Stimulated activated CD4-positive, alpha-beta T cell treated with anti-CD3 and anti-CD28 coated beads, Interleukin-2, amount 100 ng/mL, for 24 hours (primary cell): ENCODE data around the gene FFAR3.
"Not testable (repeated sequence)": the region's sequence is repeated elsewhere in the genome, so short reads cannot be mapped to it uniquely, and the experiment has no call there.

Experiments used
- DNase-seq, 2 donors: peaks; one replicate each; pipeline ENCODE4 v3.0.0-alpha.2; 2020

The FFAR3 gene

GRCh38 chr19:35351411-35352176 is 6.7 kb upstream of the FFAR3 start:
- no peak for DNase-seq

DNA sequence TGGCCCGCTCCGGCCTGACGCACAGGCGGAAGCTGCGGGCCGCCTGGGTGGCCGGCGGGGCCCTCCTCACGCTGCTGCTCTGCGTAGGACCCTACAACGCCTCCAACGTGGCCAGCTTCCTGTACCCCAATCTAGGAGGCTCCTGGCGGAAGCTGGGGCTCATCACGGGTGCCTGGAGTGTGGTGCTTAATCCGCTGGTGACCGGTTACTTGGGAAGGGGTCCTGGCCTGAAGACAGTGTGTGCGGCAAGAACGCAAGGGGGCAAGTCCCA is 6.1 kb upstream of the FFAR3 start:
- DNase-seq: no peak

GRCh38 chr19:35352448-35353304 is 5.6 kb upstream of the FFAR3 start:
- DNase-seq: peak; percentile 73 to 76

DNA sequence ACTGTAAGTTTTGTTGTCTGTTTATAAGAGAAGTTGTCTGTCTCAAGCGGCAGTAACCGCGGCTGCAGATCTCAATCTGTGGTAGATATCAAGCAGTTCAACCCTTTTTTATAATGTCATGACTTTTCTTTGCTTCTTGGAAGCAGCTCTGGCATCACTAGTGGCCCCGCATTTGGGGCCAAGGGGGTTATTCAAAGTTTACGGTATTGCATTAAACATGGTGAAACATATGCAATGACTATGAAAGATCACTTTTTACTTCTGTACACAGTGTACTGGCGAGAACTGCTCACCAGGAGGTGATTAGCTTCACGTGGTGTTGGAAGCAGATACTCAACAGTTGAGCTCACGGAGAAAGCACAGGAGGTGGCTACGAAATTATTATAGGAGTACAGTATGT is 4.6 kb upstream of the FFAR3 start:
- no peak for DNase-seq

DNA sequence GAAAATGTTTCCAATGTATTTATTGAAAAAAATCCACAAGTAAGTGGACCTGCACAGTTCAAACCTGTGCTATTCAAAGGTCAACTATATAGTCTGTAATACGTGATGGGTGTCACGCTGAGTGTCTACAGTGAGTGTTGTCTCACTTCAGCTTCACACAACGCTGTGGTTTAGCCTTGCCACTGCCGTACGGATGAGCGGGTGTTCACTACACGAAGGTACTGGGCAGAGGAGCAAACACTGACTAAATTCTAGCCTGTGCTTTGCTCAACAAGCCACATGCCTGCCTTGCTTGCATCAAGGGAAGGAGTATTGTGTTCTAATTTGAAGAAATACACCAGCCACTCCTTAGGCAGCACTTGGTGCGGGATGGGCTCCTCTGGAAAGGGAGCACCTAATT is 3.4 kb upstream of the FFAR3 start:
- no peak for DNase-seq

GRCh38 chr19:35355791-35356460 is 2.3 kb upstream of the FFAR3 start:
- DNase-seq: no peak

GRCh38 chr19:35358834-35359233 is 574 bp downstream of the FFAR3 start:
- not testable (repeated sequence) for DNase-seq

- not testable (repeated sequence) for DNase-seq
Measured at GRCh38 chr19:35359395-35359794, 1.1 kb downstream of the FFAR3 start.

DNA sequence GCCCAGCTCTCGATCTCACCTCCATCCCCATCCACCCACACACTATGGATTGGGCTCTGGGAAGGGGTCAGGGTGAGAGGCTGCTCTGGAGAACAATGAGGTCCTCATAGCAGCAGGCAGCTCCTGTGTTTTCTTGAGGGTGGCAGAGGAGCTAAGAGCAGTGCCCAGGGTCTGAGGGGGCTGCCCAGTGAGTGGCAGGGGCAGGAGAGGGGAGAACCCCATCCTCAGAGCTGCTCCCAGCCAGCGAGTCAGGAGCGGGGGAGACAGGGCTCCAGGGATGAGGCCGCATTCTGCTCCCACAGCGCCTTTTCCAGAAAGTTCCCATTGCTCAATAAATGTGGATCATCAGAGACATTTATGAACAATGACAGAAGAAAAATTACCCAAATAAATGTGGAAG is 1.8 kb downstream of the FFAR3 start:
- not testable (repeated sequence) for DNase-seq

- DNase-seq: no peak
Measured at GRCh38 chr19:35360880-35361420, 2.7 kb downstream of the FFAR3 start.

DNA sequence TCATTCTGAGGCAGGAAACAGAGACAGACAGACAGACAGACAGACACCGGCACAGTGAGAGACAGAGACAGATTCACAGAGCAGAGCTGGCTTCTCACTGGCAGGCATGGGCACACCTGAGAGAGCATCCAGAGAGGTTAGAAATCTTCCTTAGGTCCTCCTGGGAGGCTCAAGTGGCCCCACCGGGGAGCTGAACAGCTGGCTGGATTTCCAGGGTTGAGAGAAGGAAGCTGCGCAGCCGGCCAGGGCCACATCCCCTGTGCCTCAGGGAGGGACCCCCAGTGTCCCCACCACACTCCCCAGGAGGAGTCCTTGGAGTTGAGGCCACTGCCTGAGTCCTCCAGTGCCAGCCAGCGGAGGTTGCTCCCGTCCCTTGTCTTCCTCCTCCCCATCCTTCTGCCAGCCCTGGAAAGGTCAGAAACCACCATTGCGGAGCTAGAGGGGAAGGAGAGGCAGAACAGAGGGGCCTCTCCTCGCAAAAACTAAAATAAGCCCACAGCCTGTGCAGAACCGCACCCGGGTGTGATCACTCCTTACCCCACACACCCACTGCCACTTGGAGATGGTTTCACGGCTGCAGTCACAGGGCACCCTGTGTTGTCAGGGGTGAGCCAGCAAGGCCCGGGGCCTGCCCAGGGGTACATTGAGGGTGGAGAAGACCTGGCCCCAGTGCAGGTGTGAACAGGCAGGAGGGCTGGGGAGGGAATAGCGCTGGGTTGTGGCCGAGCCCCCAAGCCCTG is 4.2 kb downstream of the FFAR3 start:
- peak in 1 of 2 donors; percentile 16 for DNase-seq

DNA sequence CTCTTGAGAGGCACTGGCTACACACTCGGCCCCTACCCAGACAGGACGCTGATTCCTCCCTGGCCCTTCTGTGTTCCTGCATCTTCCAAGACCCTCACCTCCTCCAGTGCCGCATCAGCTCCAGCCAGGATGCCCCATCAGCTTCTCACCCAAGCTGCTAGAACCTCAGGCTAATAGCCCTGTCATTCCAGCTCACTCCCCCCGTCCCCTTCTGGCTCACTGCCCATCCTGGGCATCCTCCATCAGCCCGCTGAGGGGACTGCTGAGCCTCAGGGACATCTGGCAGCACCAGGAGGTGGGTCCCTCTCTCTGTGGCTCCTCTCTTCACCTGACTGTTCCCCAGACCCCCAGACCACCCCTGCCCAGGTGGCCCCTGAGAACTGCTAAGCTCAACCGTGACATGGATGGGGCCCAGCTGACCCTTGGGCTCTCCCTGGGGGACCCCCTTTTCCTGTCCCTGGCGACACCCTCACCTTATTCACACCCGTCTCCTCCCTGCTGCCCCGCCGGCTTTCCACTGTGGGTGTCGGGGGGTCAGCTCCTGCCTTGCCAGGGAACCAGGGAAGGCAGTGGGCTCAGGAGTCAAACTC is 4.8 kb downstream of the FFAR3 start:
- DNase-seq: peak in 1 of 2 donors; percentile 10

GRCh38 chr19:35363711-35364425 is 5.6 kb downstream of the FFAR3 start:
- peak in 1 of 2 donors; percentile 15 for DNase-seq

- peak in 1 of 2 donors; percentile 4 for DNase-seq
Measured at GRCh38 chr19:35365303-35365702, 7.0 kb downstream of the FFAR3 start.

- no peak for DNase-seq
Measured at GRCh38 chr19:35368378-35368777, 10.1 kb downstream of the FFAR3 start.

DNA sequence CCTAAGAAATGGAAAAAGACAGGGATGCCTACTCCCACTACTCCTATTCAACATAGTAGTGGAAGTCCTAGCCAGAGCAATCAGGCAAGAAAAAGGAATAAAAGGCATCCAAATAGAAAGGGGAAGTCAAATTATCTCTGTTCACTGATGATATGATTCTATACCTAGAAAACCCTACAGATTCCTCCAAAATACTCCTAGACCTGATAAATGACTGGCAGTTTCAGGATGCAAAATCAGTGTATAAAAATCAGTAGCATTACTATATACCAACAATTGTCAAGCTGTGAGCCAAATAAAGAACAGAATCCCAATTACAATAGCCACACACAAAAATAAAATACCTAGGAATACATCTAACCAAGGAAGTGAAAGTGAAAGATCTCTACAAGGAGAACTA is 11.3 kb downstream of the FFAR3 start:
- no peak for DNase-seq

GRCh38 chr19:35370722-35371121 is 12.5 kb downstream of the FFAR3 start, which contains the start of gene GPR42:
TSS of gene GPR42 (plus strand) at chr19:35371068. CDS start at chr19:35371360, 292 bp downstream.
- peak in 1 of 2 donors; percentile 7 for DNase-seq

DNA sequence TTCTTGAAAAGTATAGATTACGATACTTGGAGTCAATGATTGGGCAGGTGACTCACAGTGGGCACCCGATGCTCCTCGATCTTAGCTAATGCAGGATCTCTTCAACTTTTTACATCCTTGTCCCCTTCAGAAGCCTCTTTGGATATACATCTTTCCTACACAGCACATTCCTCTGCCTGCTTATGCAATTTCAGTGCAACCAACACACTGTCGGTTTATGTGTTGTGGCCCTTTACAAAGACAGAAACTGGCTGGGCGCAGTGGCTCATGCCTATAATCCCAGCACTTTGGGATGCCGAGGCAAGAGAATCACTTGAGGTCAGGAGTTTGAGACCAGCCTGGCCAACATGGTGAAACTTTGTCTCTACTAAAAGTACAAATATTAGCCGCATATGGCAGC is 15.2 kb downstream of the FFAR3 start:
- peak in 1 of 2 donors; percentile 11 for DNase-seq

DNA sequence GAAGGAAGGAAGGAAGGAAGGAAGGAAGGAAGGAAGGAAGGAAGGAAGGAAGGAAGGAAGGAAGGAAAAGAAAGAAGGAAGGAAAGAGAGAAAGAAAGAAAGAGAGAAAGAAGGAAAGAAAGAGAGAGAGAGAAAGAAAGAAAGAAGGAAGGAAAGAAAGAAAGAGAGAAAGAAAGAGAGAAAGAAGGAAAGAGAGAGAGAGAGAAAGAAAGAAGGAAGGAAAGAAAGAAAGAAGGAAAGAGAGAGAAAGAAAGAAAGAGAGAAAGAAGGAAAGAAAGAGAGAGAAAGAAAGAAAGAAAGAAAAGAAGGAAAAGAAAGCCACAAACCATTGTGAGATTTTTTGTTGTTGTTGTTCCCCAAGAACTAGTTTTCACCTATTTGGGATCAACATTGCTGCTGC is 15.8 kb downstream of the FFAR3 start:
- DNase-seq: not testable (repeated sequence)

- peak in 1 of 2 donors; percentile 15 for DNase-seq
Measured at GRCh38 chr19:35375505-35376307, 17.4 kb downstream of the FFAR3 start.

GRCh38 chr19:35377656-35378055 is 19.4 kb downstream of the FFAR3 start:
- DNase-seq: peak in 1 of 2 donors; percentile 1
